Embryonic facial prominence (tissue), 1 donor: ENCODE data around the gene LRRC28.
"Not testable (repeated sequence)": the region's sequence is repeated elsewhere in the genome, so short reads cannot be mapped to it uniquely, and the experiment has no call there.

Experiments
- DNase-seq: peaks from one replicate; pipeline ENCODE4 v3.0.0-alpha.2; 2016; ENCODE audit errors: extremely low spot score

LRRC28 gene

GRCh38 chr15:99393641-99394040 is 142.4 kb downstream of the LRRC28 start:
- no peak for DNase-seq

- DNase-seq, result no peak
Measured at GRCh38 chr15:99396375-99396774, 145.1 kb downstream of the LRRC28 start.

GRCh38 chr15:99399061-99399460 is 147.8 kb downstream of the LRRC28 start:
- DNase-seq, result no peak

GRCh38 chr15:99399618-99400017 is 148.3 kb downstream of the LRRC28 start:
- DNase-seq, result no peak

- DNase-seq, result not testable (repeated sequence)
Measured at GRCh38 chr15:99401216-99401615, 149.9 kb downstream of the LRRC28 start.

- no peak for DNase-seq
Measured at GRCh38 chr15:99402014-99402729, 150.9 kb downstream of the LRRC28 start.

- no peak for DNase-seq
Measured at GRCh38 chr15:99403597-99403996, 152.3 kb downstream of the LRRC28 start.

- no peak for DNase-seq
Measured at GRCh38 chr15:99404454-99404853, 153.2 kb downstream of the LRRC28 start.

GRCh38 chr15:99406120-99406519 is 154.8 kb downstream of the LRRC28 start:
- no peak for DNase-seq

- no peak for DNase-seq
Measured at GRCh38 chr15:99406716-99407487, 155.6 kb downstream of the LRRC28 start.

GRCh38 chr15:99407716-99408115 is 156.4 kb downstream of the LRRC28 start:
- DNase-seq, result no peak

GRCh38 chr15:99408236-99409096 is 157.2 kb downstream of the LRRC28 start:
- peak; percentile 44 for DNase-seq

GRCh38 chr15:99409097-99409473 is 157.8 kb downstream of the LRRC28 start:
- DNase-seq, result no peak

- no peak for DNase-seq
Measured at GRCh38 chr15:99409560-99409959, 158.3 kb downstream of the LRRC28 start.

GRCh38 chr15:99410477-99410876 is 159.2 kb downstream of the LRRC28 start:
- DNase-seq, result no peak

- no peak for DNase-seq
Measured at GRCh38 chr15:99411234-99411633, 160.0 kb downstream of the LRRC28 start.

- DNase-seq, result no peak
Measured at GRCh38 chr15:99412082-99412481, 160.8 kb downstream of the LRRC28 start.

- no peak for DNase-seq
Measured at GRCh38 chr15:99412626-99413025, 161.3 kb downstream of the LRRC28 start.

GRCh38 chr15:99413955-99414754 is 162.9 kb downstream of the LRRC28 start:
- DNase-seq, result no peak

- DNase-seq, result no peak
Measured at GRCh38 chr15:99414755-99415731, 163.8 kb downstream of the LRRC28 start.
